Smooth muscle cell (in vitro differentiated cells): ENCODE measurements around the gene GNAQ. TPM values are rescaled to one million over a fixed set of nuclear protein-coding genes. Genes with fewer than 3 reads are reported as not detected.

Source experiments
- DNase-seq: peaks from one replicate; lab custom pipeline; 2025; ENCODE audit not compliant: unreplicated experiment; lab: John Stamatoyannopoulos, UW
- H2AFZ ChIP-seq: fragments of 200-600 bp; sonication (generic); 2 replicates; pipeline ENCODE4 v1.6.0; 2016; ENCODE audit warnings: antibody characterized with exemption, low read depth, mild to moderate bottlenecking
- H3F3A ChIP-seq: fragments of 200-600 bp; sonication (generic); 2 replicates; pipeline ENCODE4 v1.6.0; 2017; ENCODE audit warnings: antibody characterized with exemption, low read depth
- H3K27ac ChIP-seq: fragments of 200-600 bp; sonication (generic); 2 replicates; pipeline ENCODE4 v1.5.1; 2016; ENCODE audit warnings: low read depth, mild to moderate bottlenecking
- H3K27me3 ChIP-seq: fragments of 200-600 bp; sonication (generic); 2 replicates; pipeline ENCODE4 v1.6.1; 2016; ENCODE audit warnings: low read depth, mild to moderate bottlenecking
- H3K36me3 ChIP-seq: fragments of 200-600 bp; sonication (generic); 2 replicates; pipeline ENCODE4 v1.5.1; 2016; ENCODE audit warnings: low read depth
- H3K4me1 ChIP-seq: fragments of 200-600 bp; sonication (generic); 2 replicates; pipeline ENCODE4 v1.5.1; 2016; ENCODE audit warnings: low read depth
- H3K4me2 ChIP-seq: fragments of 200-600 bp; sonication (generic); 2 replicates; pipeline ENCODE4 v1.6.0; 2016; ENCODE audit warnings: mild to moderate bottlenecking
- H3K4me3 ChIP-seq: fragments of 200-600 bp; sonication (generic); 2 replicates; pipeline ENCODE4 v1.5.1; 2016; ENCODE audit warnings: mild to moderate bottlenecking
- H3K79me2 ChIP-seq: fragments of 200-600 bp; sonication (generic); 2 replicates; pipeline ENCODE4 v1.6.0; 2016; ENCODE audit warnings: low read depth, mild to moderate bottlenecking
- H3K9ac ChIP-seq: fragments of 200-600 bp; sonication (generic); 2 replicates; pipeline ENCODE4 v1.6.0; 2016; ENCODE audit warnings: low read depth
- H3K9me3 ChIP-seq: fragments of 200-600 bp; sonication (generic); replicated peaks from 2 replicates; pipeline ENCODE4 v1.5.1; 2016; ENCODE audit warnings: low read depth
- H4K20me1 ChIP-seq: fragments of 200-600 bp; sonication (generic); 2 replicates; pipeline ENCODE4 v1.6.0; 2016; ENCODE audit warnings: low read depth
- CTCF ChIP-seq: fragments of 200-600 bp; sonication (generic); IDR thresholded peaks from 2 replicates; pipeline ENCODE4 v1.5.1; 2017; ENCODE audit warnings: borderline replicate concordance, mild to moderate bottlenecking, antibody characterized with exemption; ENCODE audit not compliant: insufficient read depth, poor library complexity, severe bottlenecking
- WGBS: methylation state at CpG from one replicate; pipeline ENCODE4 v1.1.7; 2016; ENCODE audit warnings: low lambda C conversion rate; 5-methylcytosine and 5-hydroxymethylcytosine counted together
- polyA plus RNA-seq: library from polyadenylated mRNA; unstranded; fragments of >200 nt; fragmentation: Nextera tagmentation; extraction: Ambion mirVana; gene quantifications from 2 replicates; pipeline ENCODE4 v1.2.1, GENCODE V29; 2016
- total RNA-seq: library from RNA; depleted of rRNA; stranded (reverse); fragments of >200 nt; gene quantifications from 2 replicates; pipeline ENCODE4 v1.2.3, GENCODE V29; 2014

The GNAQ gene
- total and polyA plus RNA-seq, 2 experiments from 2014 or later = 12.5 to 41.4 TPM

- Histone ChIP-seq H3K27ac (no peak overlapping the region), H4K20me1 (no peaks in the 10 kb centered on the region), H3K4me2 (no peak overlapping the region), H3F3A (no peaks in the 10 kb centered on the region), H3K36me3 (no peaks in the 10 kb centered on the region), H3K9ac (no peak overlapping the region), H3K4me3 (no peak overlapping the region), H3K27me3 (no peaks in the 10 kb centered on the region), H3K79me2 (no peaks in the 10 kb centered on the region), H2AFZ (no peak overlapping the region), H3K4me1 (no peaks in the 10 kb centered on the region), H3K9me3 (no peaks in the 10 kb centered on the region)
- TF ChIP-seq CTCF = no peak
- no peak for DNase-seq
These were observed 14.5 kb upstream of the GNAQ start for GRCh38 chr9:78046112-78046511.

- no peak overlapping the region for H3K27ac ChIP-seq
- H3K27me3 ChIP-seq = no peaks in the 10 kb centered on the region
- no peaks in the 10 kb centered on the region for H3F3A ChIP-seq
- no peak overlapping the region for H2AFZ ChIP-seq
- DNase-seq = no peak
- no peak overlapping the region for H3K9ac ChIP-seq
- no peaks in the 10 kb centered on the region for H3K36me3 ChIP-seq
- H3K9me3 ChIP-seq = no peaks in the 10 kb centered on the region
- WGBS = 48% methylated on average over 4 of the region's 4 CpGs
- no peak for TF ChIP-seq CTCF
- no peak overlapping the region for H3K4me3 ChIP-seq
- H3K4me1 ChIP-seq = no peaks in the 10 kb centered on the region
- H3K79me2 ChIP-seq = no peaks in the 10 kb centered on the region
- no peaks in the 10 kb centered on the region for H4K20me1 ChIP-seq
- H3K4me2 ChIP-seq = no peak overlapping the region
These were observed 13.3 kb upstream of the GNAQ start for GRCh38 chr9:78044886-78045285.

- no peak for TF ChIP-seq CTCF
- H3K27ac ChIP-seq = no peak overlapping the region
These were observed 12.6 kb upstream of the GNAQ start for GRCh38 chr9:78044189-78044588.

GRCh38 chr9:78041971-78042370, 10.4 kb upstream of the GNAQ start:
- no peak overlapping the region for H3K27ac ChIP-seq
- H3K4me2 ChIP-seq = no peak overlapping the region
- no peaks in the 10 kb centered on the region for H3K27me3 ChIP-seq
- H3K4me1 ChIP-seq = no peaks in the 10 kb centered on the region
- DNase-seq = no peak
- no peak overlapping the region for H3K4me3 ChIP-seq
- no peak overlapping the region for H3K9ac ChIP-seq
- H2AFZ ChIP-seq = no peak overlapping the region
- no peaks in the 10 kb centered on the region for H3K79me2 ChIP-seq
- H4K20me1 ChIP-seq = no peaks in the 10 kb centered on the region
- no peaks in the 10 kb centered on the region for H3K36me3 ChIP-seq
- WGBS = 95% methylated on average over 2 of the region's 2 CpGs
- TF ChIP-seq CTCF = no peak
- no peaks in the 10 kb centered on the region for H3K9me3 ChIP-seq
- no peaks in the 10 kb centered on the region for H3F3A ChIP-seq

More at GRCh38 chr9:78044189-78044588, 12.6 kb upstream of the GNAQ start:
- DNase-seq = no peak
- Histone ChIP-seq H3F3A (no peaks in the 10 kb centered on the region), H3K36me3 (no peaks in the 10 kb centered on the region), H3K27me3 (no peaks in the 10 kb centered on the region), H3K9me3 (no peaks in the 10 kb centered on the region), H3K4me1 (no peaks in the 10 kb centered on the region), H3K4me3 (no peak overlapping the region), H3K79me2 (no peaks in the 10 kb centered on the region), H2AFZ (no peak overlapping the region), H3K4me2 (no peak overlapping the region), H3K9ac (no peak overlapping the region), H4K20me1 (no peaks in the 10 kb centered on the region)
- WGBS = 93% methylated on average over 4 of the region's 4 CpGs
